HL-60/S4 (cell line): Measurements from ENCODE around the gene CHST2.

Experiments
- in situ Hi-C: fragments of 300-500 bp; cut with MboI; formaldehyde crosslinking; loops from 2 replicates; pipeline ENCODE4 v1.14.3; 2022; ENCODE audit warnings: low sequenced_read_pairs

Gene CHST2

GRCh38 chr3:143128227-143128955 lies 8.8 kb downstream of the CHST2 start:
- in situ Hi-C loops, result no loop called here

DNA sequence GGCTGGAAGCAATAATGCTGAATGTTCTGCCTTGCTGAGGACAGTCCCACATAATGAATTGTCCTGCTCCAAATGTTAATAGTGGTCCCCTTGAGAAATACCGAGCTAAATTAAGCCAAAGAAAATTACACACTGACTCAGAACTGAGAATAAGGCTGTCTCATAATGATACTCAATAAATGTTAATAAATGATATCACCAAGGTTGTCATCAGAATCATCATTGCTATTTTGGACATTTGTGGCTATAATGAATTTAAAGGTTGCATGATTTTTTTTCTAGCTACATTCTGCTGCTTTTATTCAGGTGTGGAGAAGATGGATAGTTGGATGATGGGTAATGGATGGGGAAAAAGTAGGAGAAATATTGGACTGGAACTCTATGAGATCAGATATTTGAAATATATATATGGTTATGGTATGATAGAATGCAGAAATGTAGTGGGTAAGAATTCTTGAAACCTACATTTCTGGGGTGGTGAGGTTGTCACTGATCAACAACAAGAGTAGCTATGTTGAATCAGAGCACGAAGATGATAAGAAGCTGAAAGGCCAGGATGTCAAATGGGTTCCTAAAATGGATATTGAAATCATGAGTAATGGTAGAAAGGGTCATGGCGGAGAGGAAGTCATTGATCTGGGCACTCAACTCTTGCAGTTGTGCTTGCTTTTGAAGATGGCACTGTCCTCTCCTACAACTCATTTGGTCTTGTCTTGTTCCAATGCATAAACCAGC lies 12.8 kb downstream of the CHST2 start:
- in situ Hi-C loops, result no loop called here

DNA sequence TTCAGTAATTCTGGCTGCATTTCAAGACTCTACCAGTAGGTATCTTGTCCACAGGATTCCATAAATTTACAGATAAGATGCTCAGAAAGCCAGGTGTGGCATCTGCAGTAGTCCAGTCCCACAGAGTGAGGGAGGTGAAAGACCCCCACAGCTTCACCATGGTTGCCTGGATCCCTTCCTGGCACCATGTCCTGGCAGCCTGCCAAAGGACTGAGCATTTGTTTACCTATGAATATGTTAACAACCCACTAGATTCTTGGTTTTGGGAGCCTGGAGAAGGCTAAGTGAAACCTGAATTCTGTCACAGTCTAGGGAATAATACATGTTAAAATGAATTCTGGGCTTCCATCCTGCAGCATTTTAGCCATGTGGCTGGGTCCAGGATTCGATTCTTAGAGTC lies 14.9 kb downstream of the CHST2 start:
- in situ Hi-C loops, result no loop called here

GRCh38 chr3:143135150-143135549 lies 15.6 kb downstream of the CHST2 start:
- in situ Hi-C loops, result no loop called here

DNA sequence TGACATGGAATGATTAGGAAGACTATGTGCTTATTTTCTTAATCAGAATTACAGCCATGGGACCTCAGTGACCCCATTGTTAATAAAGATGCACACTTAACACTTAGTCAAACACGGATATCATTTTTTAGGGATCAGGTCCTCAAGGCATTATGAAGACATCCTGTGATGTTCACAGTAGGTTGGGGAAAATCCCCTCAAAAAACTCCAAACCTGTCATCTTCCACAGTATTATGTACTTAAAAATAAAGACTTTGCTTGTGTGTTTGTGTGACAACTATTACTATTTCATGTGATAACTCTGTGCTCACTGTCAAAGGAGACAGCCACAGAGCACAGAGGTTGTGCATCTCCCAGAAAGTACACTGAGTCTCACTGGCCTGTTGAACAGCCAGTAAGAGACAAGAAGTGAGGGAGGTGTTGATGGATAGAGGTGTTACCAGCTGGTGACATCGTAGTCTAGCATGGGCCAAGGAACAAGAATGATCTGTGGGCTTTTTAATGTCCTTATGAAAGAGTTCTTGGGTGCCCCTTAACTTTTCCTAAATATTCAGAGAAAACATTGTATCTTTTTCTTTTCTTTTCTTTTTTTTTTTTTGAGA lies 18.0 kb downstream of the CHST2 start:
- in situ Hi-C loops, result no loop called here

GRCh38 chr3:143138953-143139352 lies 19.4 kb downstream of the CHST2 start:
- in situ Hi-C loops, result no loop called here

DNA sequence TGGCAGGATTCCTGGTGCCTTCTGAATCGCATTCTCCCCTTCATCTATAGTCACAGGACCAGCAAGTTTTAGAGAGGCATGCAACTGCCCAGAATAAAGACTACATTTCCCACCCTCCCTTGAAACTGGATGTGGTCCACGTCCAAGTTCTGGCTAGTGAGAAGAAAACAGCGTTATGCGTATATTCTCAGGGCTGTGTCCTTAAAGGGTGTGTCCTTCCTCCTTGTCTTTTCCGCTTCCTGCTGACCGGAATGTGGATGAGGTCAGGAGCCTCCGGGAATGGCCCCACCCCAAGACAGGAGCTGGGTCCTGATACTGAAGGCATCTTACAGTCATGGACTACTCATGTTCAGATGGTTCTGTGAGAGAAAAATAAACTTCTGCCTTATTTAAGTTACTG lies 20.2 kb downstream of the CHST2 start:
- in situ Hi-C loops, result no loop called here

DNA sequence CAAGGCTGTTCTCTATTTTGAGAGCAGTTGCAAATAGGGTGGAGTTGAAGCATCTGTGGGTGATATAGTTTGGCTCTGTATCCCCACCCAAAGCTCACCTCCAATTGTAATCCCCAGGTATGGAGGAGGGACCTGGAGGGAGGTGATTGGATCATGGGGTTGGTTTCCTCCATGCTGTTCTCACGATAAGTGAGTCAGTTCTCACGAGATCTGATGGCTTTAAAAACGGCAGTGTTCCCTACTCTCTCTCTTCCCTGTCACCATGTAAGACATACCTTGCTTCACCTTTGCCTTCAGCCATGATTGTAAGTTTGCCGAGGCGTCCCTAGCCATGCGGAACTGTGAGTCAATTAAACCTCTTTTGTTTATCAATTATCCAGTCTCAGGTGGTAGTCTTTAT lies 21.0 kb downstream of the CHST2 start:
- in situ Hi-C loops, result no loop called here

GRCh38 chr3:143142354-143142753 lies 22.8 kb downstream of the CHST2 start:
- in situ Hi-C loops, result no loop called here

- in situ Hi-C loops, result no loop called here
Measured at GRCh38 chr3:143145906-143146305, 26.3 kb downstream of the CHST2 start.

DNA sequence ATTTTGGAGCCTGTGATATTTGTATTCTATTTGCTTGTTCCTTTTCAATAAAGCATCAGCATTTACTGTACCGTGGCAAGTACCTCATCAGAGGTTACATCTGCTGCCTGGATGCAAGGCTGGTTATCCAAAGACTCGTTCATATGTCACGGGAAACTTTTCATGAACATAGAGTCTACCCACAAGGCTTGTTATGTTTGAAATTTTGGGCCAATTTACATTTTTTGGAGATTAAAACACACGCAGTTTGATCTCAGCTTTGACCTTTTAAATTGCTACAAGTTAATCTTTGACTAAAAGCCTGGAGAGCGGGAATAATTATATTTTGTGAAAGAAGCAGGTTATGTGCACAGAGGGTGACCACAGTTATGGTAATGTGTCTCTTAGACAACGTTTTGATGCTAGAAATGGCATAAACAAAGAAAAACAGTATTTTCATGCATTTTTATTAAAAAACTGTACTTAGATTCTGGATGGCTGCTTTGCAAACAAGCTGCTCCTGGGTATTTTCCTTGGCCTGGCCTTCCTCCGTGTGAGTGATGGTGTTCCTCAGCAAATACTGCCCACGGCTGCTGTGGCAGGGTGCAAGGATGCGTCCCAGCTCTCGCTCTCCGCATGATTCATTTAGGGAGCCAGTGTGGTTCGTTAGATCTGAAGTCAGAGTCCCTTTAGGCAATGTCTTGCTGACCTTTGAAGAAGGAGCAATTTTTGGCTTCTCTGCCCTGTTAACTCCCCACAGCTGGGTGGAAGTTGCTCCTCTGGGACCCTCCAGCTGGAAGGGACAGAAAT lies 27.1 kb downstream of the CHST2 start:
- in situ Hi-C loops, result no loop called here

- in situ Hi-C loops, result no loop called here
Measured at GRCh38 chr3:143147707-143148106, 28.1 kb downstream of the CHST2 start.

DNA sequence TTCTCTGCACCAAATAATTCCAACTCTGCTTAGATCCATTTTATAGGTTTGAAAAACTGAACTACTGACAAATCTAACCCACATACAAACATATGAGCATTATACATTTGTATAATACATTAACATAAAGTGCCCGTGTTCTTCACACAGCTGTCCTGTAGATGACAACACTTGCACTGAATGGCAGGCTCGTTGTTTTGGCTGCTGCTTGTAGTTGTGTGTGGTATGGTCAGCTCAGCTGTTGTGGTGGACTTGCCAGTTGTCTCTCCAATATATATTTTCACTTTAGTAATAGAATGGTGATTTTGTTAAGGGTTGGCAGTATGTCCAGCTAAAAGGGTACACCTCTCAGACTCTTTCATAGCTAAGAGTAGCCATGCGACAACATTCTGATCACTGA lies 30.5 kb downstream of the CHST2 start:
- in situ Hi-C loops, result no loop called here

DNA sequence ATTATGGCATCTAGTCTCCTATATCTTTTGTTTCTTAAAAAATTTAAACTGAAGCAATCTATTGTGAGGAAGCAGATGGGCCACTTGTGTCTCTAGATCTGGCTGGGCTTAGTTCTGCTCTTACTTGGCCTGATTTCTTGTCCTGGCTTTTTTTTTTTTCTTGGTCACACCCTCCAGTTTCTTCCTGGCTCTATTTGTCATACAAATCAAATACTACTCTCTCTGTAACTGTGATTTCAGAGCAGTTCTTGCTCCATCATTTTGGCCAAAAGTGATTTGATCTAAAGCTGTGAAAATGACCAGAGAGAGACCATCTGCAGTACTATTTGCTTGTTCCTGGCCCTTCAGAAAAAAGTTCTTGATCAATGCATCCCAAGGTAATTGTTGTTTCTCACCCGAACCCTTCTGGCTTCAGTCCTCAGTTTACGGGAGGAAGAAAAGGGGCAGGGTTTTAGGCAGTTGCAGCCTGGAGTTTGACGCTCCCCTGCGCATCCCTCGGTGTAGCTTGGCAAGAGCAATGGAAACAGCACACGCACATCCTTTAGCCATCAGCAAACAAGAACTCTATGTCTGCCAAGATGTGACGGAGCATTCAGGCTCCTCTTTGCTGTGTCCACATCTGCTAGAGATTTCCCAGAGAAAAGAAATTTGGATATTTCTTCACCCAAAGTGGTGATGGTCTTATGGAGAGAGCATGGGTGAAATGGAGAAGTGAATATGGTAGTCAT lies 31.6 kb downstream of the CHST2 start:
- in situ Hi-C loops, result no loop called here

DNA sequence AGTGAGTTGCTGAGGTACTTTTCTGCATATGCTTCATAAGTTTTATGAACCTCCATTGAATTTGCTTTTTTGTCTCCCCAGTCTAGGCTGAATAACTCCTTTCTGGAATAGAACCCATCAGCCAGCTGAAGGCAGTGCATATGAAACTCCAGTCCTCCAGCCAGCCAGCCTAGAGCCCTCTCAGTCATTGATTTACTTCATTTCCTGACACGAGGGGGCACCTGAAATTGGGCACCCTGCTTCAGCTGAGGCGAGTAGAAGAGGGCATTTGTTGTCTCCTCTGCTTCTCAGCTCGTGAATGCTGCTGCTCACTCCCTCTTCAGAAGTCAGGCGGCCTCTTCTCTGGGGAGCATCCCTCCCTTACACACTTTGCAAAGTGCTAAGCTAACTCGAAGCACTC lies 32.5 kb downstream of the CHST2 start:
- in situ Hi-C loops, result no loop called here

DNA sequence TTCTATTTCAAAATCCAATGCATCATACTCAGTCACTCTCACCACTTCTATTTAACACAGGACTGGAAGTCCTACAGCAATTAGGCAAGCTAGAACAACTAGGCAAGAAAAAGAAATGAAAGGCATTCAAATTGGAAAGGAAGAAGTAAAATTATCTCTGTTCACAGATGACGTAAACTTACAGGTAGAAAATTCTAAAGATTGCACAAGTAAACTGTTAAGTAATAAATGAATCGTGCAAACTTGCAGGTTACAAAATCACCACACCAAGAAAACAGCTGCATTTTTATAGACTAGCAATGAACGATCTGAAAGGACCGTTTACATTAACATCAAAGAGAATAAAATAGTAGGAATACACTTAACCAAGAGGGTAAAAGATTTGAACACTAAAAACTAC lies 36.2 kb downstream of the CHST2 start:
- in situ Hi-C loops, result no loop called here

DNA sequence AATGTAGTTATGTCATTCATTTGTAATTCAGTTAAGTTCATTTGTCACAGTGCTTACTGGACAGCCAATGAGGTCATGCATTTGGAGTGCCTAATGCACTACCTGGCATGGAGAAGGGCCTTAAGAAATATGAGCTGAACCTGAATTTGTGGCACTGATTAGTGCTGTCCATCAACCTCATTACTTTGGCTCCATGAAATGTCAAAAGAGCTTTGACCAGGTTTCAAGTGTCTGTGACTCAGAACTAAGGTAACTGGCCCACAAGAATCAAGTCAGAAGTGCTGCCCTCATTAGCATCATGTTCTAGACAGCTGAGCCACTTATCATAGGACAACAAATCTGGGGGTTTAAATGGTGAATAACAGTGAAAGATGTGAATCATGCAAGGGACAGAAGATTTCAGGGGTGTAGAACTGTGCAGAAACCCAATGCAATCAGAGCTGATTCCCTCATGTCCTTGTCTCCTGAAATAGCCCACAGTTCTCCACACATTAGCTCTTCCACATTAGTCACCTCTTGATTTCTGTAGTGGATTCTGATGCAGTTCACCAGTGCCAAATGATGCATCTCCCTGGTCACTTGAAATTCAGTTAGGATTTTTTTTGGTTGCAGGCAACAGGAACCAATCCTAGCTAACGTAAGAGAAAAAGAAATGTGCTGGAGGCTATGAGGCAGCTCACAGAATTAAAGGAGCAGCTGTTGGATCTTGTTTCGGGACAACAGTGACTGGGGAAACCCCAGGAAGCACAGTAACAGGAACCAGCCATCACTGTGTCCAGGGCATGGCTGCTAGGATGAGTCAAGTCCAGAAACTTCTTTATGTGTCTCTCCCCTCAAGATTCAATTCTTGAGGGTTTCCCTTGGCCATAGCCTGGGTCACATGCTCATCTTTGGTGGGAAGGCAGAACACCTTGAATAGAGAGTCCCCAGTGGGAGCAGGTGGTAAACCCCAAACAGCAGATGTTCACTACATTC lies 38.7 kb downstream of the CHST2 start:
- in situ Hi-C loops, result no loop called here

- in situ Hi-C loops, result no loop called here
Measured at GRCh38 chr3:143160437-143160836, 40.9 kb downstream of the CHST2 start.

DNA sequence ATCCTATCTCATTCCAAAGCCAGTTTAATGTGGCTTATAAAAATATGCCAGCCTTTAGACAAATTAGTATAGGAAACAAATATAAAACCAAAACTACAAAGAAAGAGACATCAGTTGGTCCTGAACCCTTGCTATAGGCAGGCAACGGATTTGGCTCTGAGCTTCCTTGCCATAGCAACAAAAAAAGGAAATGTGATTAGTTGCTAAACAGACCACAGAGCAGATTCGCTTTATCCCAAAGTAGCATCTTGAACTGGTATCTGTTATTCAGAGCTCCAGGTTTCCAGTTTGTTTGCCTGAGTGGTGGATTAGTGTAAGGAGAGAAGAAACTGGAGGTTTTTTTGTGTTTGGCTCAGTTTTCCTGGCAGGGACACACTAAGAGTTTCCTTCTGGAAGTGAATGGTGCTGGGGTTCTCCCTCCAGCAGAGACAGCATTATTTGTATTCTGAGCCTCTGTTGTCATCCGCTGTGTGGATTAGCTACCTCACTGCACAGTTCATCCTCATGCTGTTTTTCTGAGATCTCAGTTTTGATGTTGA lies 44.1 kb downstream of the CHST2 start:
- in situ Hi-C loops, result no loop called here
